Stimulated activated naive CD8-positive, alpha-beta T cell treated with anti-CD3 and anti-CD28 coated beads, Interleukin-15, amount 100 ng/mL, for 72 hours (primary cell): Measurements from ENCODE around the gene ARMC7.
A peak's percentile ranks its signal among the peaks of the same experiment; 100 is the strongest.
"Not testable (repeated sequence)": the region's sequence is repeated elsewhere in the genome, so short reads cannot be mapped to it uniquely, and the experiment has no call there.

Experiments used
- ATAC-seq: fragments of 150-1000 bp; cut with Tn5 transposase; 2 replicates; pipeline ENCODE4 v1.10.0; 2021; ENCODE audit warnings: mild to moderate bottlenecking, moderate library complexity
- DNase-seq, 2 donors: peaks; one replicate each; pipeline ENCODE4 v3.0.0; 2021 to 2022
- H3K27ac Mint-ChIP-seq, 2 donors: one replicate each; pipeline ENCODE4 v1.8.0; 2022; ENCODE audit warnings: mild to moderate bottlenecking in 2 of 2, mixed read lengths in 2 of 2, moderate library complexity in 2 of 2
- H3K27me3 Mint-ChIP-seq: one replicate; pipeline ENCODE4 v1.8.0; 2022; ENCODE audit warnings: mixed read lengths
- H3K4me1 Mint-ChIP-seq: one replicate; pipeline ENCODE4 v1.8.0; 2022; ENCODE audit warnings: mild to moderate bottlenecking, mixed read lengths
- H3K4me3 Mint-ChIP-seq, 2 donors: one replicate each; pipeline ENCODE4 v1.8.0; 2022; ENCODE audit warnings: mild to moderate bottlenecking in 2 of 2, mixed read lengths in 2 of 2, moderate library complexity in 1 of 2
- H3K9me3 Mint-ChIP-seq, 2 donors: one replicate each; pipeline ENCODE4 v1.8.0; 2022; ENCODE audit warnings: mixed read lengths in 2 of 2

ARMC7 gene

DNA sequence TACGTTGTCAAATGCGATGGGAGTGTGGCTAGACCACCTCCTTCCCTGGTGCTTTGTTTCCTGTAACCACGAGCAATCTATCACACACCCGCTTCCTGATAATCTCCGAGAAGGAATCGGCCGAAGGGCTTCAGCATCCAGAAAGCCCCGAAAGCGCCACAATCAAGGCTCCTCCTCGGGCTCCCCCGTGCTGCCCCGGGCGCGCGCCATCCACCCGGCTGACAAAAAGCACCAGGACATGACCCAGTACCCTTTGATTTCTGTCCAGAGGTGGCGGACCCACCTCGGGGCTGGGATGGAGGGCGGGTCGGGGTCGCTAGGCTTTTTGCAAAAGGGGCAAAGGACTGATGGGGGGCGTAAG is 743 bp upstream of the ARMC7 start:
- DNase-seq = peak in 1 of 2 donors; percentile 35
- Mint-ChIP-seq H3K27ac (no peak overlapping the region), H3K9me3 (no peaks in the 10 kb centered on the region), H3K4me1 (peaks cover 36% of the 10 kb centered on the region), H3K4me3 (peak overlapping the region; percentile 89 to 93), H3K27me3 (no peaks in the 10 kb centered on the region)
- peak; percentile 35 for ATAC-seq

DNA sequence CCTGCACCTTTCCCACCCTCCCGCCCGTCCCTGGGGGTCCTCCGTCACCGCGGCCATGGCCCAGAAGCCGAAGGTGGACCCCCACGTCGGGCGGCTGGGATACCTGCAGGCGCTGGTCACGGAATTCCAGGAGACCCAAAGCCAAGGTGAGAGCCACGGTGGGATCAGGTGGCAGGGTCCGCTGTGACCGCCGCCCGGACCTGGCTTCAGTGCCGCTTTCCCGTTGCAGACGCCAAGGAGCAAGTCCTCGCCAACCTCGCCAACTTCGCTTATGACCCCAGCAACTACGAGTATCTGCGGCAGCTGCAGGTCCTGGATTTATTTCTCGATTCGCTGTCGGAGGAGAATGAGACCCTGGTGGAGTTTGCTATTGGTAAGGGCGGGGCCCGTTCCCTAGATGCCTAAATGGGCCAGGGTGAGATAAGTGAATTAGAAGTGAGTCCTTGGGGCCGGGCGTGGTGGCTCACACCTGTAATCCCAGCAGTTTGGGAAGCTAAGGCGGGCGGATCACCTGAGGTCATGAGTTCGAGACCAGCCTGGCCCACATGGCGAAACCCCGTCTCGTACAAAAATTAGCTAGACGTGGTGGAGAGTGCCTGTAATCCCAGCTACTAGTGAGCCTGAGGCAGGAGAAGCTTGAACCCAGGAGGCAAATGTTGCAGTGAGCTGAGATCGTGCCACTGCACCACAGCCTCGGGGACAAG is 617 bp downstream of the ARMC7 start:
- Mint-ChIP-seq H3K27ac (peak overlapping the region; percentile 48 to 61), H3K4me3 (peak overlapping the region; percentile 89 to 93), H3K4me1 (peaks cover 48% of the 10 kb centered on the region), H3K27me3 (no peaks in the 10 kb centered on the region), H3K9me3 (no peaks in the 10 kb centered on the region)
- DNase-seq (peak; percentile 30 to 36), ATAC-seq (no peak)

DNA sequence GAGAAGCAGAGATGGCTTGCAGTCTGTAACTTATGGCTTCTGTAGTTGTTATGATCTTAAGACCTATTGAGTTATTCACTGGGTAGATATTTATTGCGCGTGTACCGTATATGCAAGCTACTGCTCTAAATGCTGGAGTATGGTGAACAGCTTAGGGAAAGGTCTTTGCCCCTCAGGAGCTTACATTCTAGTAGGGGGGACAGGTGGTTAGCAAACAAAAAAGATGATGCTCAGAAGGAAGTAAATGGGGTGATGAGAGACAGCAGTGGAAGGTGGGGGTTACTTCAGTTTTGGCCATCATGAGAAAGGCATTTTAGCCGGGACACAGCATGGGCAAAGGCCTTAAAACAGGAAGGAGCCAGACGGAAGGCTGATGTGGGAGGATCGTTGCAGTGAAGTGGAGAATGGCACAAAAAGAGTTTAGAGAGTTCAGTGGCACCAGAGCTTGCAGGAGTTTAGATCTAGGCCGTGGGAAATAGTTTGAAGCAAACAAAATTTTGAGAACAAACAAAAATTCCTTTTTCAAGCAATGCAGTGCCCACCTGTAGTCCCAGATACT is 2.1 kb downstream of the ARMC7 start:
- Mint-ChIP-seq H3K27me3 (no peaks in the 10 kb centered on the region), H3K4me3 (peak overlapping the region in 1 of 2 donors; percentile 1), H3K27ac (no peak overlapping the region), H3K9me3 (no peaks in the 10 kb centered on the region), H3K4me1 (peaks cover 48% of the 10 kb centered on the region)
- ATAC-seq = no peak
- no peak for DNase-seq

DNA sequence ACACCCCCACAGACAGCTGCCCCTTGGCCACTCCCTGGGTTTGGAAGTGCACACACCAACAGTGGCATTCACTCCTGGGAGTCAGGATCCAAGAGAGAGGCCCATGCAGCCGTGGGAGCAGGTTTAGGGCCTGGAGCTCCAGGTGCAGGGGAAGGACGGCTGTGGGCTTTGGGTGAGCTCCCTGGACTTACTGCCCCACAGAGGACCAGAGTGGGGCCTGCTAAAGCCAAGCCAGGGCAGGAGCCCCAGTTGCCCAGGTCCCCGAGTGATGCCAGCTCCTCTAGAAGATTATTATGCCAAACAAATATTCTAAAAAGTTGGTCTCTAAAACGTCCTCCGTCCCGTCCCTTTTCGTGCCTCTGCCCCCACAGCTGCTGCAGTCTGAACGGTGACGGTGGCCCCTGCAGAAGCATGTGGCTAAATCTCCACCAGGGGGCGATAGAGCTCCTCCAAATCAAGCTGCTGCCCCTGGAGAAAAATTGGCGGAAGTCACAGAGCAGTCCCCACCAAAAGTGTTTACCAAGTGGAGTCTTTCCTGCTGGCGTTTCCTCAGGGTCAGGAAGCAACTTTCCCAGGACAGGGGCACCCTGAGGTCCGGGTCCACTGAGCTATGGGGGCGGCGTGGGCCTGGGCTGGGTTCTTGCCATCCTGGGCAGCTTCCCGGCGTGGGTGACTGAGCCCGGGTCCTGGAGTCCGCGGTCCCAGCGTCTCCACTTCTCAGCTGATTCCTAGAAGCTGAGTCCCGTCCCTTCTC is 4.2 kb downstream of the ARMC7 start:
- H3K4me1 Mint-ChIP-seq = peaks cover 43% of the 10 kb centered on the region
- ATAC-seq (peak; percentile 76), DNase-seq (peak; percentile 90)
- peak overlapping the region; percentile 97 to 99 for H3K27ac Mint-ChIP-seq
- H3K27me3 Mint-ChIP-seq = no peaks in the 10 kb centered on the region
- peak overlapping the region; percentile 89 to 97 for H3K4me3 Mint-ChIP-seq
- no peaks in the 10 kb centered on the region for H3K9me3 Mint-ChIP-seq

DNA sequence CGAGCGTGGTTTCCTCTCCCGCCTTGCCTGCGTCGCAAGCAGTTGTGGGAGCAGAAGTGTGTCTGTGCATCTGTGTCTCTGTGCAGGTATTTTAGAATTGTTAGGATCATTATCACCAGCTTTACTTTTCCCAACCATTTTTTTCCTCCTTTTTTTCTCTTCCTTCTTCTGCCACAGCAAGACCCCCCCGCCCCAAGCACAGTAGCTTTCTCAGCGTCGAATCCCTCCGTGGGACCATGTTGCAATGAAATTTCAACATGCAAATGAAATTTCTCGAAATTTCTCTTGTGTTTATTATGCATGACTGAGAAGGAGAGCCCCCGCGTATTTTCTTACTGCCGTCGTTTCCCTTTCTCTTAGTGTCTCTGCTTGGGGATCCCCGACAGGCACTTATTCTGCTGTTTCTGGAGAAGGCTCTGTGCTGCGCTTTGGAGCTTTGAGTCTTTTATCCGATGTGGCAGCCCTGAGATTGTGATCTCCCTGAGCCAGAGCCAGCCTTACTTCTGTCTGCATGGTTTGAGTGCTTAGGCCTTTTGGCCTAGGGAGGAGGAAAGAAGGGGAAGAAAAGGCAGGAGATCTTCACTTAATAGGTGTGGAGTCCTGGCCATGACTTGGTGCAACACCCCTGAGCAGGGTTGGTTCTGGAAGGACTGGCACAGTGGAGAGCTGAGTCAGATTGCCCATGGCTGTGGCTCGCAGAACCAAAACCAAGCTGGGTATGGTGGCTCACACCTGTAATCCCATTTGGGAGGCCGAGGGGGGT is 5.0 kb downstream of the ARMC7 start:
- DNase-seq (peak in 1 of 2 donors; percentile 24), ATAC-seq (peak; percentile 42)
- peak overlapping the region; percentile 97 to 99 for H3K27ac Mint-ChIP-seq
- peaks cover 42% of the 10 kb centered on the region for H3K4me1 Mint-ChIP-seq
- no peaks in the 10 kb centered on the region for H3K27me3 Mint-ChIP-seq
- no peaks in the 10 kb centered on the region for H3K9me3 Mint-ChIP-seq
- peak overlapping the region; percentile 89 to 97 for H3K4me3 Mint-ChIP-seq

DNA sequence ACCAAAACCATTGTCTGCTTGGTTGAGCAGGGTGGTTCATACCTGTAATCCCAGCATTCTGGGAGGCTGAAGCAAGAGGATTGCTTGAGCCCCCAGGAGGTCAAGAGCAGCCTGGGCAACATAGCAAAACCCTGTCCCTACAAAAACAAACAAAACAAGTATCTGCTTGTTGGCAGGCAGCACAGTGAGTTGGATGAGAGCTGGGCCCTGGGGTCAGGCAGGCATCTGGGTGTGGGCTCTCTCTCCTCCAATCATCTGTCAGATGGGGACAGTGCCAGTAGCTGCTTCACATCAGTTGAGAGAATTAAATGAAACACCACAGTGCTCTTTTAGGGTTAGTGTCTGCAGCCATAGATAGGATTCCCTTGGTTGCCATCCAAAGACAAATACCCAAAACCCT is 5.8 kb downstream of the ARMC7 start:
- no peaks in the 10 kb centered on the region for H3K9me3 Mint-ChIP-seq
- no peak overlapping the region for H3K4me3 Mint-ChIP-seq
- peaks cover 37% of the 10 kb centered on the region for H3K4me1 Mint-ChIP-seq
- ATAC-seq = no peak
- H3K27ac Mint-ChIP-seq = no peak overlapping the region
- no peak for DNase-seq
- H3K27me3 Mint-ChIP-seq = no peaks in the 10 kb centered on the region

DNA sequence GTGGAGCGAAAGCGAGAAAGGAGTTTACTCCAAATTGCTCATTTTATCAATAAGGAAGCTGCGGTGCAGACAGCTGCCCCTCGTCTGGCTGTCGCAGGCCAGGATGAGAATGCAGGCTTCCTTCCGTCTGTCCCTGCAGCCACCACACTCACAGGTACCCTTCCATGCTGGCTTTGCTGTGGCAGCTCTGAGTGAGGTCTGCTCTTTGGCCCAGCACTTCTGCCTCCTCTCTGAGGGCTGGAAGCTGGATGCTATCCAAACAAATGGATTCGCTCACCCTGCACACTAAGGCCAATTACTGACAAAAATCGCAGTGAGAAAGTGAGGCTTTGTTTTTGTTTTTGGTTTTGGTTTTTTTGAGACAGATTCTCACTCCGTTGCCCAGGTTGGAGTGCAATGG is 7.0 kb downstream of the ARMC7 start:
- H3K9me3 Mint-ChIP-seq = no peaks in the 10 kb centered on the region
- no peak overlapping the region for H3K27ac Mint-ChIP-seq
- ATAC-seq (no peak), DNase-seq (no peak)
- H3K4me3 Mint-ChIP-seq = no peak overlapping the region
- peaks cover 30% of the 10 kb centered on the region for H3K4me1 Mint-ChIP-seq
- H3K27me3 Mint-ChIP-seq = no peaks in the 10 kb centered on the region

DNA sequence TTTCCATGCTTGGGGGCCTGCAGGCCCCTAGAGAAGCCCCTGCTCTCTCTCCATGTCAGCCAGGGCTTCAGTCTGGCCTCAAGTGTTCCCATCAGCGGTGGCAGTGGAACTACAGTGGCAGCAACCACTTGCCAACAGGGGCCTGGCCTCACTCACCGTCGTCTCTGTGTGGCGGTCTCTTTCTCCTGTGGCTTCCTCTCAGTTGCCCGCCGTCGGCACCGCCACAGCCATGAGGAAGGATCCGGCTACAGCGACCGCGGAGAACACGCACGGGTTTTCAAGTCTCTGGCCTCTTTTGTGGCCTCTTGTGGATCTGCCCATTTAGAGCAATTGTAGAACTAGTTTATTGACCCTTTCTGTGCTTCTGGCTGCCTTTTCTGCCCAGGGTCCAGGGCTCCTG is 8.5 kb downstream of the ARMC7 start:
- ATAC-seq (no peak), DNase-seq (no peak)
- H3K27ac Mint-ChIP-seq = peak overlapping the region in 1 of 2 donors; percentile 59
- H3K27me3 Mint-ChIP-seq = no peaks in the 10 kb centered on the region
- H3K9me3 Mint-ChIP-seq = no peaks in the 10 kb centered on the region
- H3K4me1 Mint-ChIP-seq = peaks cover 24% of the 10 kb centered on the region
- no peak overlapping the region for H3K4me3 Mint-ChIP-seq

DNA sequence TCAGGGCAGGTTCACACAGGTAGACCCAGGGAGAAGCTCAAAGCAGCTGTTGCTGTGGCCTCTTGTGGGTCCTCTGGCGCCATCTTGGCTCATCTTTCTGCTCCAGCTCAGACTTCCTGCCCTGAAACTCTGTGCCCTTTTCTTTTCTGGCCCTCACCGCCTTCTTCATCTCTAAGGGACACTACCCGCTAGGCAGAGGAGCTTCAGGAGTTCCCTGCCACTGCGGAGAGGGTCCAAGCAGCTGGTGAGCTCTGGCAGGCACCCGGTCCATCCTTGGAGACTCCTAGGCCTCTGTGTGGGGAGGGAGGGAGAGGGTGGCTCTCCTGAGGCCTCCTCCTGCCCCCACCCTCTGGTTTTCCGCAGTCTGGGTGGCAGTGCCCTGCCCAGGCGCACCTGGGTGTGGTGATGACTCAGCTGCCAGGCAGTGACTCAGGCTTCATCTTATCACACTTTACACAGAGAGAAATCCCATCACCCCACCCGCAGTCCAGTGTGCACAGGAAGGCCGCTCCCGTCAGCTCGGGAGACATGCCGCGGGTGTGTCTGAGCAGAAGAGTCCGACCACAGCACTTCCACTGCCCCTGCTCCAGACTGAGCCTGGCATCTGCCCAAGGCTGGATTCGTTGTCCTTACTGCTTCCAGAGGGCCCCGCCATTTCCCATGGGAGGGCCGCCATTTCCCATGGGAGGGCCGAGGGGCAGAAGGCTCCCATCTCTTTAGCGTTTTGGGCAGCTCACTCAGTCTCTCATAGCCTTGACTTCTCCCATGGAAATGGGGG is 14.5 kb downstream of the ARMC7 start:
- Mint-ChIP-seq H3K4me3 (no peak overlapping the region), H3K4me1 (peaks cover 39% of the 10 kb centered on the region), H3K27ac (peak overlapping the region in 1 of 2 donors; percentile 65), H3K27me3 (no peaks in the 10 kb centered on the region), H3K9me3 (no peaks in the 10 kb centered on the region)
- peak in 1 of 2 donors; percentile 35 for DNase-seq
- peak; percentile 79 for ATAC-seq

DNA sequence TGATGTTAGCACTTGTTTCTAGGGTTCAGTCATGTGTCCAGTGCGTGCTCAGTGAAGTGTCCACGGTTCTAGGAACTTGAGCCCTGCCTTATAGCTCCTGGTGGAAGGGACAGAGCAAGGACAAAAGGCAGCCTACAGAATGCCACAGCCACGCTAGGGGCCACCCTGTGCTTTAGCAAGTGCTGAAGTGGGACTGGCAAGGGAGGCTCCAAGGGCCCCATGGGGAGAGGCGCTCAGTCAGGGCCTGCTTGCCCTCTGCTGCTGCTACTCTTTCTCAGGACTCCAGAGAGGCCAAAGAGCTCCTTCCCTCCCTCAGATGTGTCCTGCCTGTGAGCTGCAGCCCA is 15.0 kb downstream of the ARMC7 start:
- H3K27ac Mint-ChIP-seq = peak overlapping the region in 1 of 2 donors; percentile 91
- ATAC-seq = no peak
- H3K4me3 Mint-ChIP-seq = no peak overlapping the region
- DNase-seq = no peak
- no peaks in the 10 kb centered on the region for H3K9me3 Mint-ChIP-seq
- H3K27me3 Mint-ChIP-seq = no peaks in the 10 kb centered on the region
- peaks cover 45% of the 10 kb centered on the region for H3K4me1 Mint-ChIP-seq

DNA sequence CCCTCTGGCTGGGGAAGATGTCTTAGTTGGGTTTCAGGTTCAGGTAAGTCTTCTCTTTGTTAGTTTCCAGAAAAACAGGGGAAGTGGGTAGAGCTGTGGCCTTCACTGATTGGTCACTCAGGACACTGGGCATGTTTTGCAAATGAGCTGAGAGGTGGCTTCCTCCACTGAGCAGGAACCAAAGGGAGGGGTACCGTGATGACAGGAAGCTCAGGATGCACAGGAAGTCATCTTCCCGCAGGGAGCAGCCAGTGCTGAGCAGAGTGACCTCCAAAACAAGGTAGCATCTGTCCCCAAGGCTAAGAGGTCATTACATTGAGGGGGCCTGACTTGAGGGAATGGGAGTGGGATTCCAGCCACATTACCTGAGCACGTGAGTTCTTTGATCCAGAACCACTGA is 16.2 kb downstream of the ARMC7 start:
- ATAC-seq = peak; percentile 14
- no peak for DNase-seq
- H3K27ac Mint-ChIP-seq = peak overlapping the region in 1 of 2 donors; percentile 27
- peaks cover 56% of the 10 kb centered on the region for H3K4me1 Mint-ChIP-seq
- no peaks in the 10 kb centered on the region for H3K27me3 Mint-ChIP-seq
- H3K9me3 Mint-ChIP-seq = no peaks in the 10 kb centered on the region
- no peak overlapping the region for H3K4me3 Mint-ChIP-seq

DNA sequence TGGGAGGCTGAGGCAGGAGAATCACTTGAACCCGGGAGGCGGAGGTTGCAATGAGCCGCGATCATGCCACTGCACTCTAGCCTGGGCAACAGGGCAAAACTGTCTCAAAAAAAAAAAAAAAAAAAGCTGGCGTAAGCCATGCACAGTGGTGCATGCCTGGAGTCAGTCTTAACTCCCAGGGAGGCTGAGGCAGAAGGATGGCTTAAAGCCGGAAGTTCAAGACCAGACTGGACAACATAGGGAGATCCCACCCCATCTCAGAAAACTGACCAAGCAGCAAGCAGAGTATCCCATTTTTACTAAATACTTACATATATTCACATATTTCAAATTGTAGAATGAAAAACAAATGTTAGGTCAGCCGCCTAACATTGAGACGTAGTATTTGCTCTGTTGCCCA is 17.2 kb downstream of the ARMC7 start:
- Mint-ChIP-seq H3K4me3 (no peak overlapping the region), H3K27me3 (no peaks in the 10 kb centered on the region), H3K4me1 (peaks cover 59% of the 10 kb centered on the region), H3K27ac (no peak overlapping the region), H3K9me3 (no peaks in the 10 kb centered on the region)
- DNase-seq = no peak
- no peak for ATAC-seq

DNA sequence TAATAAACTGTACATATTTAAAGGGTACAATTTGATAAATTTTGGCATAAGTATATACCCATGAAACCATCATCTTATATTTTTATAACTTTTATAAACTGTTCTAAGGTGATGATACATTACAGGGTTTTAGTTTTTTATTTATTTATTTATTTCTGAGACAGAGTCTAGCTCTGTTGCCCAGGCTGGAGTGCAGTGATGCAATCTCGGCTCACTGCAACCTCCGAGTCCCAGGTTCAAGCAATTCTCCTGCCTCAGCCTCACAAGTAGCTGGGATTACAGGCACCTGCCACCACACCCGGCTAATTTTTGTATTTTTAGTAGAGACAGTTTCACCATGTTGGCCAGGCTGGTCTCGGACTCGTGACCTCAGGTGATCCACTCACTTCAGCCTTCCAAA is 18.2 kb downstream of the ARMC7 start:
- peak overlapping the region; percentile 52 to 94 for H3K27ac Mint-ChIP-seq
- H3K4me1 Mint-ChIP-seq = peaks cover 65% of the 10 kb centered on the region
- not testable (repeated sequence) for ATAC-seq, H3K9me3 Mint-ChIP-seq, H3K27me3 Mint-ChIP-seq, H3K4me3 Mint-ChIP-seq, DNase-seq

DNA sequence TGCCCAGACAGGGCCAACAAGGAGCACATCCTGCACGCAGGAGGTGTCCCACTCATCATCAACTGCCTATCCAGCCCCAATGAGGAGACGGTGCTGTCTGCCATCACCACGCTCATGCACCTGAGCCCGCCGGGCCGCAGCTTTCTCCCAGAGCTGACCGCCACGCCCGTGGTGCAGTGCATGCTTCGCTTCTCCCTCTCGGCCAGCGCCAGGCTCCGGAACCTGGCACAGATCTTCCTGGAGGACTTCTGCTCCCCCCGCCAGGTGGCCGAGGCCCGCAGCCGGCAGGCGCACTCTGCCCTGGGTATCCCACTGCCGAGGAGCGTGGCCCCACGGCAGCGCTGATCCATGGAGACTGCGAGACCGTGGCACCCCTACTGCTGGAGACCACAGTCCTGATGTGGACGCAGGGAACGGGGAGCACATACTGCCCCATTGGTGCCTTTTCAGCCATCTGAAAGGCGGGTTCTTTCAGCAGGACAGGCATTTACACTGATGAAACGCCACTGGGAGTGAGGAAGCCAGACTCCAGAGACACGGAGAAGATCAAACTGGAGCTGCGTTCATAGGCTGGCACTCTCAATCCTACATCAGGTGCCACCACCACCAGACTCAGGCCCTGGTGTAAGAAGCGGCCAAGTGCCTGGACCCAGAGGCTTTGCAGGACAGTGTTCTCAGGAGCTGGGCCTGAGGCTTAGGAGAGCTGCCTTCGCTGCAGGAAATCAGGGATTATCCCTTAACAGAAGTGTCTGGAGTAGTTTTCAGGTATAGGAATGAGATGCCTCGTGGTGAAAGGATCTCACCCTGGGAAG is 19.1 kb downstream of the ARMC7 start:
- no peaks in the 10 kb centered on the region for H3K27me3 Mint-ChIP-seq
- H3K4me1 Mint-ChIP-seq = peaks cover 62% of the 10 kb centered on the region
- peak overlapping the region in 1 of 2 donors; percentile 74 for H3K27ac Mint-ChIP-seq
- ATAC-seq (no peak), DNase-seq (no peak)
- H3K9me3 Mint-ChIP-seq = no peaks in the 10 kb centered on the region
- peak overlapping the region in 1 of 2 donors; percentile 69 for H3K4me3 Mint-ChIP-seq
